ENCODE data around the gene PTPN11.

GRCh38 chr12:112525426-112525809, 106.7 kb downstream of the PTPN11 start:
- no peak for TF ChIP-seq CTCF (IDR thresholded peaks at IDR 0.05 in 2 of 3, conservative IDR thresholded peaks at IDR 0.05 in 1 of 3; ENCODE audit: borderline replicate concordance in 1 of 3, insufficient read depth in 1 of 3, low read depth in 2 of 3, low read length in 2 of 3)
- TF ChIP-seq POLR2AphosphoS5 (IDR thresholded peaks at IDR 0.05; ENCODE audit: low read depth, low read length) = no peak
- TF ChIP-seq EZH2phosphoT487 (IDR thresholded peaks at IDR 0.05; ENCODE audit: borderline replicate concordance) = no peak
- TF ChIP-seq YY1 (IDR thresholded peaks at IDR 0.05; ENCODE audit: extremely low read depth, insufficient replicate concordance, low read depth, low read length) = no peak
- no peak for TF ChIP-seq ELF1 (IDR thresholded peaks at IDR 0.05; ENCODE audit: borderline replicate concordance, low read depth)
- TF ChIP-seq MAX (IDR thresholded peaks at IDR 0.05) = no peak

Measured in HCT116 (cell line).